ENCODE data around the gene SPTLC3. TPM values are rescaled to one million over a fixed set of nuclear protein-coding genes. Genes with fewer than 3 reads are reported as not detected.
"Not testable (repeated sequence)": the region's sequence is repeated elsewhere in the genome, so short reads cannot be mapped to it uniquely, and the experiment has no call there.

SPTLC3 gene
- total RNA-seq, 1 donor from 2014 or later = 18.7 TPM

- no peak overlapping the region for H3K4me3 ChIP-seq
- intact Hi-C loops (cut with DNase I) = no loop called here
- no peaks in the 10 kb centered on the region for H3K9me3 ChIP-seq
- no peaks in the 10 kb centered on the region for H3K36me3 ChIP-seq
- TF ChIP-seq CTCF (IDR thresholded peaks at IDR 0.05) = no peak
- DNase-seq (no peak), ATAC-seq (no peak)
- H3K27ac ChIP-seq = no peak overlapping the region
- no peaks in the 10 kb centered on the region for H3K4me1 ChIP-seq
- H3K27me3 ChIP-seq (ENCODE audit: low read depth) = no peaks in the 10 kb centered on the region
Observed at GRCh38 chr20:12978613-12979495, 29.9 kb upstream of the SPTLC3 start.

GRCh38 chr20:12979713-12980112, 29.1 kb upstream of the SPTLC3 start:
- H3K36me3 ChIP-seq; H3K27me3 ChIP-seq (ENCODE audit: low read depth); H3K9me3 ChIP-seq; H3K4me3 ChIP-seq; H3K27ac ChIP-seq; ATAC-seq; DNase-seq; intact Hi-C loops (cut with DNase I); H3K4me1 ChIP-seq: not testable (repeated sequence)

- Histone ChIP-seq H3K27ac (no peak overlapping the region), H3K27me3 (ENCODE audit: low read depth) (no peaks in the 10 kb centered on the region), H3K4me1 (no peaks in the 10 kb centered on the region), H3K9me3 (no peaks in the 10 kb centered on the region), H3K4me3 (no peak overlapping the region), H3K36me3 (no peaks in the 10 kb centered on the region)
- DNase-seq (no peak), ATAC-seq (no peak)
- no peak for TF ChIP-seq CTCF (IDR thresholded peaks at IDR 0.05)
- intact Hi-C loops (cut with DNase I) = no loop called here
Observed at GRCh38 chr20:12982098-12982497, 26.7 kb upstream of the SPTLC3 start.

- Histone ChIP-seq H3K9me3 (no peaks in the 10 kb centered on the region), H3K36me3 (no peaks in the 10 kb centered on the region), H3K4me3 (no peak overlapping the region), H3K27ac (no peak overlapping the region), H3K4me1 (no peaks in the 10 kb centered on the region), H3K27me3 (ENCODE audit: low read depth) (no peaks in the 10 kb centered on the region)
- intact Hi-C loops (cut with DNase I) = no loop called here
- ATAC-seq = peak in 1 of 2 donors; percentile 50
- DNase-seq = no peak
- TF ChIP-seq CTCF (IDR thresholded peaks at IDR 0.05) = no peak
Observed at GRCh38 chr20:12984069-12984765, 24.6 kb upstream of the SPTLC3 start.

- no peak for TF ChIP-seq CTCF (IDR thresholded peaks at IDR 0.05)
- ATAC-seq = no peak
Observed at GRCh38 chr20:12984863-12985262, 23.9 kb upstream of the SPTLC3 start.

GRCh38 chr20:12987261-12987660, 21.5 kb upstream of the SPTLC3 start:
- ATAC-seq (no peak), DNase-seq (no peak)
- Histone ChIP-seq H3K9me3 (no peaks in the 10 kb centered on the region), H3K27me3 (ENCODE audit: low read depth) (no peaks in the 10 kb centered on the region), H3K4me3 (no peak overlapping the region), H3K36me3 (no peaks in the 10 kb centered on the region), H3K27ac (no peak overlapping the region), H3K4me1 (no peaks in the 10 kb centered on the region)
- intact Hi-C loops (cut with DNase I) = no loop called here
- TF ChIP-seq CTCF (IDR thresholded peaks at IDR 0.05) = no peak

More at GRCh38 chr20:12984863-12985262, 23.9 kb upstream of the SPTLC3 start:
- no peak for DNase-seq
- no peak overlapping the region for H3K27ac ChIP-seq
- intact Hi-C loops (cut with DNase I) = no loop called here
- no peaks in the 10 kb centered on the region for H3K27me3 ChIP-seq (ENCODE audit: low read depth)
- no peaks in the 10 kb centered on the region for H3K9me3 ChIP-seq
- no peaks in the 10 kb centered on the region for H3K36me3 ChIP-seq
- H3K4me3 ChIP-seq = no peak overlapping the region
- H3K4me1 ChIP-seq = no peaks in the 10 kb centered on the region

All from lower lobe of right lung (tissue), 2 donors.